ENCODE data around the gene COPS2.
"Not testable (repeated sequence)": the region's sequence is repeated elsewhere in the genome, so short reads cannot be mapped to it uniquely, and the experiment has no call there.

The COPS2 gene

DNA sequence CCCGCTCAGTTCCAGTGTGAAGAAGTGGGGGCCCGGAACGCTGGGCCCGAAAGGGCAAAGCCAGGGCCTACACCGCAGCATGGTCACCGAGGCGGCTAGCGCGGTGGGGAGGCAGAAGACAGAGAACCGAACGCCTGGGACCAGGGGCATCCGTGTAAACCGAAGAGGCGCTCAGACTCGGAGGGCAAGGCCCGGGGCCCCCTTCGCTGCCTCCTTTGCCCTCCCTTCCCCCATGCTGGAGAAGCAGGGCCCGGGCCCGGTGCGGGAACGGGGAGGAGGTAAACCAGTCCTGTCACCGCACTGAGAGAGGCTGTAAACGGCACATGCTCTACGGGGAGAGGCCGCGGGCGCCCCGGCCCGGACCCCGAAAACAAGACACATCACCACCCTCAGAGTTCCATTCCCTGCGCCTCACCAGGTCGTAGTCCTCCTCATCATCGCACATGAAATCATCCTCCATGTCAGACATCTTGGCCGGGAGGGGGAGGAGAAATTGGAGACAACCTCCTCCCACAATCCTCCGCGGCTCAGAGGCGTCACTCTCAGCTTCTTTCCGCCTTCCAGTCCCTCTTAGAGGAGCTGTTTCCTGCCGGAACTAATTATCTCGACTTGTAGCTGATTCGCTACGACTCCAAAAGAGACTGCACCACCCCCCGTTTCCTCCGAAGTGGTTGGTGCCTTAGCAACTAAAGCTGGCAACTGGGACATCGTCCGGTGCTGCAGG, at the start of gene COPS2:
TSS of gene COPS2 (minus strand) at position 490 of the 724 bp plus-strand sequence. CDS start at position 469, 21 bp downstream.
- peak; percentile 98 for DNase-seq

DNA sequence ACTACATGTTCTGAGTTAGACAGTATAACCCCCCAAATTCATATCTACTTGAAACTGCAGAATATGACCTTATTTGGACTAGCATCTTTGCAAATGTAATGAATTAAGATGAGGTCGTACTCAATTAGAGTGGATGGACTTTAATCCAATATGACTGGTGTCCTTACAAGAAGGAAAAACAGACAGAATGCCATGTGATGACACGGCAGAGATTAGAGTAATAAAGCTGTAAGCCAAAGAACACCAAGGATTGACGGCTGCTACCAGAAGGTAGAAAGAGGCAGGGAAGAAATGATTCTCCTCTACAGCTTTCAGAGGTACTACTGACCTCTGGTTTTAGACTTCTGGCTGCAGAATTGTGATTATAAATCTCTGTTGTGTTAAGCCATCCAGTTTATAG, 44.9 kb upstream of the COPS2 start:
- no peak for DNase-seq

- peak; percentile 2 for DNase-seq
Observed at GRCh38 chr15:49199666-49200065, 44.3 kb upstream of the COPS2 start.

DNA sequence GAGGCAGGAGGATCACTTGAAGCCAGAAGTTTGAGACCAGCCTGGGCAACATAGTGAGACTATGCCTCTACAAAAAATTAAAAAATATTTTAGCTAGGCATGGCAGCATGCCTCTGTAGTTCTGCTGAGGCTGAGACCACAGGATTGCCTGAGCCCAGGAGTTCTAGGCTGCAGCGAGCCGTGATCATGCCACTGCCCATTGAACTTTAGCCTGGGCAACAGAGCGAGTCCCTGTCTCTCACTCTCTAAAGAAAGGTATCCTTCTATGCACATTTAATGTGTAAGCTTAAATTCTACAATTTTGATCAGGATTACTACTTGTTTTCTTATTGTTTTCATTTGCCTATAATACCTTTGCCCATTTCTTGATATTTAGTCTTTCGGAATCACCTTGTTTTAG, 41.5 kb upstream of the COPS2 start:
- DNase-seq, result no peak

DNA sequence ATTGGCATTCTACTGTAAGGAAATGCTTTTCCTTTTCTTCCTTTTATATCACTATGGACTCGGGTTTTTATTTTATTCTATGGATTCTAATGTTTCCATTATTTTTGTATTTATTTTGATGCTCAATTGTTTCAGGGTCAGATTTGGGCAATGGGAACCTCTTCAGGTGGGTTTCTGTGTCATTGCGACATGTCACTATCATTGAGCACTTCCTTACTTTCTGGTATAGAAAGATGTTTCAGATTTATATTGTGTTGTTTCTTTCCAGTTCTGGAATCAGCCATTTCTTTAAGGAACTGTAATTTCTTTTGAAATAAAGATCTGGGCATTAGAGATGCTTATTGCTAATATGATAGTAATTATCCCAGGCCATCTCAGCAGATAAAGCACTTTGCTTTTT, 36.5 kb upstream of the COPS2 start:
- no peak for DNase-seq

DNA sequence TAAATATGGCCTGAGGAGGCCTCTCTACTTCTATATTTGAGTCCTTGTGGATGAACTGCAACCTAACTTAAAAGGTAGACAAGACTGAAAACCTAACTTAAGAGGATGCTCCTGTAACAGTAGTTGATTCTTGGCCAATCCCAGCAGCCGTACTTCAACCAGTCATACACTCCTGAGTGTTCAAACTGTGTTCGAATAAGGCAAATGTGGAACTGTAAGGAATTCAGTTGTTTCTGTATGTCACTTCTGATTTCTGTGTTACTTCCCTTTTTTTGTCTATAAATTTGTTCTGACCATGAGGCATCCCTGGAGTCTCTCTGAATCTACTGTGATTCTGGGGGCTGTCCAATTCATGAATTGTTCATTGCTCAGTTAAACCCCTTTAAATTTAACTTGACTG, 35.2 kb upstream of the COPS2 start:
- no peak for DNase-seq

- DNase-seq, result no peak
Observed at GRCh38 chr15:49189631-49190030, 34.2 kb upstream of the COPS2 start.

GRCh38 chr15:49188933-49189332, 33.5 kb upstream of the COPS2 start:
- no peak for DNase-seq

DNA sequence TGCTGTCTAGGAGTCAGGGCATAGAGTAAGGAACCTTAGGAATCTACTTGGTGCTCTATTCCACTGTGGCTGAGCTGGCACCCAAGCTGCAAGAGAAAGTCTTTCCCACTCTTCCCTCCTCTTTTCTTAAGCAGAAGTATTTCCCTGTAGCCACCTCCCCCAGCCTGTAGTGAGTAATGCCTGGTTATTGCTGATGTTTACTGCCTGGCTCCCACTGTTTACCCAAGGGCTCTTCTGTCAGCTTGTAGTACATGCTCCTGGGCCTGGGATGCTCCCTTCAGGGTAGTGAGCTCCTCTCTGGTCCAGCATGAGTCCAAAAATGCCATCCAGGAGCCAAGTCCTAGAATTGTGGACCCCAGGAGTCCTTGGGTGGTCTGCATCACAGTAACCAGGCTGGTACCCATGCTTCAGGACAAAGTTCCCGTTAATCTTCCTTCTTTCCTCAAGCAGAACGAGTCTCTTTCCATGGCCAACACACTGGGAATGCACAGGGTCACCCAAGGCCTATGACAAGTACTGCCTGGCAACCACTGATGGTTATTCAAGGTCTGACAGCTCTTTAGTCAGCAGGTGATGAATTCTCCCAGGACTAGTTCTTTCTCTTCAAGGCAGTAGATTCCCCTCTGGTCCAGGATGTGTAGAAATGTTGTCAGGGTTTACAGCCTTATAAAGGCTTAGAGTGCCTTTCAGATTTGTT, 32.3 kb upstream of the COPS2 start:
- peak; percentile 29 for DNase-seq

DNA sequence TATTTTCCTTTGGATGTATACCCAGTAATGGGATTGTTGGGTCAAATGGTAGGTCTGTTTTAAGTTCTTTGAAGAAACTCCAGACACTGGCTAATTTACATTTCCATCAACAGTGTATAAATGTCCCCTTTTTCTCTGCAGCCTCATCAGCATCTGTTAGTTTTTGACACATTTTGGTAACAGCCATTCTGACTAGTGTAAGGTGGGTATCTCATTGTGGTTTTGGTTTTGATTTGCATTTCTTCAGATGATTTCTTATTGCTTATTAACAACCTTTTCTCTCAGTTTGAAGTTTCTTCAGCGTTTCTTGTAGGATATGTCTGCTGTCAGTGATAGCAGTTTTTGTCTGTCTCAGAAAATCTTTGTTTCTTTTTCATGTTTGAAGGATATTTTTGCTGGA, 30.1 kb upstream of the COPS2 start:
- DNase-seq, result no peak

- DNase-seq, result not testable (repeated sequence)
Observed at GRCh38 chr15:49183741-49184140, 28.3 kb upstream of the COPS2 start.

- DNase-seq, result no peak
Observed at GRCh38 chr15:49182128-49182527, 26.7 kb upstream of the COPS2 start.

DNA sequence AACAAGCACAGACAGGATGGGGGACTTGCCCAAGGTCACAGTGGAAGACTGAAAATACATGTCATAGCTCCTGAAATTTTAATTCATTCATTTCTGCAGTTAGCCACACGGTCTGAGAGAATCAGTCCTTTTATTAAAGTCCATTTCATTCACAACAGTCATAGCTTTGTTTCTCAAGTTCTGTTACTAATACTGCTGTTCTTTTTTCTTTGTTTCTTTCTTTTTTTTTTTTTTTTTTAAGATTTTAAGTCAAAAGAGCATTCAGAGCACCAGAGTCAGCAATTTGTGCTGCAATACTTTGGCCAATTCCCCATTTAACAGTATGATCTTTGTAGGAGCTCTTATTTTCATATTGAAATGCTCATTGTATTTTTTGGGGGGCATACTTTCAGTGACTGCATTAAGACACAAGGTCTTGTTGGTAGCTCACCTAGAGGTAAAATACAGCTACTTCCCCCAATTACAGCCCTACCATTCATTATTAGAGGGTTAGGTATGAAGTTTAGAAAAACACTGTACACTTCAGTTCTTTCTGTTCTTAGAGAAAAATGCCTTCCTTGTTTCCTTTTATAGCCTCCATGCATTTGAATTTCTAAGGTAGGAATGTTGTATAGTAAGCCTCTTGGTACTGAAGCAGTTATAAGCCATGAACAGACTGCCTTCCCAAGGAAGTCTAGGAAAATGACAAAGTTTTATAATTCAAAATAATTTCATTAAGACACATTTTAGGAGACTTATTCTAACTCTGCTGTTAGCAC, 24.2 kb upstream of the COPS2 start:
- DNase-seq, result no peak

DNA sequence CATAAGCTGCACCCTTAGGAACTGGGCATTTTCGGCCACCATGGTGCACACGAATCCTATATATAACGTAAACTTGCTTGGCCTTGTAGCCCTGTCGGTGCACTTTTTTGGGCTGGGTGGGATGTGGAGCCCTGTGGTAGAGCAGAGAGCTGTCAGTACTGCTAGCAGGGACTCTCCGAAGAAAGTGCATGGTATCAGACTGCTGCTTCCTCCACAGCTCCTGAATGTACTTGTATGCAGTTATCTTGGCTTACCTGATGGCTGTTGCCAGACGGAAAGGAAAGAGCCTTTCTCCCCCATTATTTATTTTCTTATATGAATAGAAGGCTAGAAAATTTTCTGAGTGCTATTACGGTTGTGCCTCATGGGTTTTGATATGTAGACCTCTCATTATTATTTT, 23.1 kb upstream of the COPS2 start:
- no peak for DNase-seq

GRCh38 chr15:49175582-49176397, 20.4 kb upstream of the COPS2 start:
- DNase-seq, result not testable (repeated sequence)

DNA sequence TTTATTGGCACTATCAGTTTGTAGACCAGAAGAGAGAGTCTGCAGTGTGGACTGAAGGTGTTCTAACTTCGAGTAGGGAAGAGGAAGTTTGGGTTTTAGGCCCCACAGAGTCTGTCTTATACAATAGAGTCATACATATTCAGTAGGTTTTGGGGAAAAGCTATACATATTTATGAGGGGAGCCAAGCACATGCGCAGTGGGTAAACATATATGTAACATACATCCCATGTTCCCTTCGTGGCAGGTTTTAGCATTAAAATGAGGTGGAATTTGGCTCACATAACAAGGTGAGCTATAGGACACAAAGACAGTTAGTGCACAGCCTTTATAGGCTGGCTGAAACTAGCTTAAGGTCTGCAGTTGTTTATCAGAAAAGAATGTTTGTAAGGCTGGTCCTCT, 19.5 kb upstream of the COPS2 start:
- no peak for DNase-seq

GRCh38 chr15:49171790-49172189, 16.4 kb upstream of the COPS2 start:
- no peak for DNase-seq

DNA sequence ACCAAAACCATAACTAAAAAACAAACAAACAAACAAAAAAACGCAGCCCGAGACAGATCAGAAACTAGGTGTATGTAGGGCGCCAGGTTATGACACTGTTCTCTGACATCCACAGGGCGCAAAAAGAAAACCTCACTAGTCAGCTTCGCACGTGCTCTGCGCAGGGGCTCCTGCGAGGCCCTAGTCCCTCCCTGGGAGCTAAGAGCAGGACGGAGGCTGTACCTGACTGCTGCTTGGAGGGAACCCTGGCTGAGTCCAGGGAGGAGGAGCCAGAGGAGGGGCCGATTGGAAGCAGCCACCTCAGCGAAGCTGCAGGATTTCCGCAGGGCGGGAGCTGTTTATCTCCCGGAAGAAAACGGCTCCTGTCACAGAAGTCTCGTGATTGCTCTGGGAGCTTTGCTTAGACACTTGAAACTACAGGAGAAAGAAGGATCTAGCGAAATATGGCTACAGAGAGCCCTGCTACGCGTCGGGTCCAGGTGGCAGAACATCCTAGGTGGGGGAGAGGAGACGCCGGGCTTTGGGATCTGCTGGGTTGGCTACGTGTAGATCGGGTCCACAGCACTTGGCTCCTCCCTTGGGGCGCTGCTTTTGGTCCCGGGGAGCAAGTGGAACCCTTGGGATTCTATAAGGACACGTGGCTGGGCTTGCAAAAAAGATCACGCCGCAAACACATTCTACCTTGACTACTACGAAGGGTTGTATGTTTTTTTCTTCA, 14.6 kb upstream of the COPS2 start, which contains the start of gene GALK2:
TSS of gene GALK2 (plus strand) at position 368 of the 718 bp plus-strand sequence. CDS start at position 444, 76 bp downstream.
- peak; percentile 86 for DNase-seq

DNA sequence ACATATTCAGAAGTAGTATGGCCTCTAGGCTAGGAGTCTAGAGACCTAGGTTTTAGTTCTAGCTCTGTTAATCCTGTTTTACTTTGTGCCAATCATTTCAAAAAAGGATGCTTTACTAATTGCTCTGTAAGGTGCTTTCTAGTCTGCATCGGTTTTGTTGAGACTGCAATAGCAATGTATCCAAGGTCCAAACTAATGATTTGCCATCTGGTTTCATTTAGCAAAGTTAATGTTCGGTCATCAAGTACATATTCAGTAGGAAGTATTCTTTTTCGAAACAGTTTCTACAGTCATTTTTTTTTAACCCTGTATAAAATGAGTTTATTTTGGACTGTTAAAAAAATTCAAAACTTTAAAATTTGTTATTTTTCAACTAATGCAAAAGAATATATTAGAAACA, 12.6 kb upstream of the COPS2 start:
- DNase-seq, result no peak

- DNase-seq, result no peak
Observed at GRCh38 chr15:49164865-49165264, 9.5 kb upstream of the COPS2 start.

DNA sequence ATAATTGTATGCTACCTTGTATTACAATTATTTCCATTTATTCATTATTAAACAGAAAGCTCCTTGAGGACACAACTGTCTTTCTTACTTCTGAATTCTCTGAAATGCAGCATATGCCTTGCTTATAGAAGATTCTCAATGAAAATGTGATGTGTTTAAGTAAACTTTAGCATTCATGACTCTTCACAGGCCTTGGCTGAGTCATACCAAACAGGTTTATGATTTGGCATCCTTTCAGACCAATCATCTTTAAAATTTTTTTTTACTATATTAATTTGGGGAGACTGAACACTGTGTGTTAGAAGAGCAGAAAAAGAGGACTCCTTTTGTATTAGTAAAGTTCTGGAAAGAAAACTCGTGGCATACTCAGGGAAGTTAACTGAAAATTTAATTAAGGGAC, 8.3 kb upstream of the COPS2 start:
- DNase-seq, result no peak

Data from EL (cell line).